IMR-90 (cell line): ENCODE measurements around the gene PIK3CA. TPM values are rescaled to one million over a fixed set of nuclear protein-coding genes. Genes with fewer than 3 reads are reported as not detected.

Experiments used
- ATAC-seq: fragments of 200-7000 bp; cut with Tn5 transposase; 2 replicates; pipeline ENCODE4 v1.9.1; 2020; ENCODE audit warnings: low read depth, mild to moderate bottlenecking, moderate library complexity
- BruUV-seq: library from RNA; stranded (reverse); fragments of 400-500 nt; replicated peaks from 2 replicates; lab custom pipeline; 2021; lab: Mats Ljungman, UMichigan
- CTCF ChIA-PET: fragments of 300-600 bp; formaldehyde crosslinking; extraction: SDS; loops from one replicate; lab custom pipeline; 2021; ENCODE audit warnings: antibody characterized with exemption; lab: Yijun Ruan, JAX
- POLR2A ChIA-PET: fragments of 300-600 bp; sonication (Branson Sonifier 250); formaldehyde crosslinking; loops from one replicate; lab custom pipeline; 2022; ENCODE audit warnings: antibody characterized with exemption; ENCODE audit not compliant: unreplicated experiment; lab: Charles Lee
- DNase-seq: peaks from one replicate; pipeline ENCODE4 v3.0.0; 2013
- H2AFZ ChIP-seq: replicated peaks from 2 replicates; pipeline ENCODE3; 2013; ENCODE audit warnings: low read length, mild to moderate bottlenecking; ENCODE audit not compliant: poor library complexity
- H2AK5ac ChIP-seq: 2 replicates; pipeline ENCODE4 v1.6.1; 2013; ENCODE audit warnings: low read depth, low read length, inconsistent platforms
- H2AK9ac ChIP-seq: replicated peaks from 2 replicates; pipeline ENCODE3; 2013; ENCODE audit warnings: mild to moderate bottlenecking, low read depth, low read length, moderate library complexity; ENCODE audit not compliant: poor library complexity
- H2BK120ac ChIP-seq: 2 replicates; pipeline ENCODE4 v1.6.1; 2013; ENCODE audit warnings: low read depth, low read length, inconsistent platforms
- H2BK15ac ChIP-seq: 3 replicates; pipeline ENCODE4 v1.6.1; 2013; ENCODE audit warnings: low read depth, low read length, inconsistent platforms
- H2BK20ac ChIP-seq: 2 replicates; pipeline ENCODE4 v1.6.1; 2013; ENCODE audit warnings: low read depth, mild to moderate bottlenecking, inconsistent platforms, low read length, moderate library complexity
- H2BK5ac ChIP-seq: 2 replicates; pipeline ENCODE4 v1.6.1; 2013; ENCODE audit warnings: mild to moderate bottlenecking, low read depth, low read length, inconsistent platforms; ENCODE audit not compliant: poor library complexity, severe bottlenecking
- H3K14ac ChIP-seq: replicated peaks from 2 replicates; pipeline ENCODE4 v1.6.1; 2013; ENCODE audit warnings: low read depth, low read length, inconsistent platforms
- H3K18ac ChIP-seq: 2 replicates; pipeline ENCODE4 v1.6.1; 2013; ENCODE audit warnings: low read depth, low read length, control low read depth
- H3K23ac ChIP-seq: 2 replicates; pipeline ENCODE4 v1.6.1; 2013; ENCODE audit warnings: low read depth, low read length, inconsistent platforms
- H3K27ac ChIP-seq: 2 replicates; pipeline ENCODE4 v1.5.1; 2013; ENCODE audit warnings: mild to moderate bottlenecking, control low read depth, low read length; ENCODE audit not compliant: insufficient read depth
- H3K27me3 ChIP-seq: 2 replicates; pipeline ENCODE4 v1.6.1; 2013; ENCODE audit warnings: low read length; ENCODE audit not compliant: control insufficient read depth, insufficient read depth
- H3K36me3 ChIP-seq: 2 replicates; pipeline ENCODE4 v1.6.1; 2013; ENCODE audit warnings: low read length, mixed read lengths; ENCODE audit not compliant: control insufficient read depth, insufficient read depth
- H3K4ac ChIP-seq: 2 replicates; pipeline ENCODE4 v1.6.1; 2013; ENCODE audit warnings: low read depth, low read length, inconsistent platforms
- H3K4me1 ChIP-seq: 2 replicates; pipeline ENCODE4 v1.6.1; 2013; ENCODE audit warnings: low read length, mixed read lengths; ENCODE audit not compliant: control insufficient read depth, insufficient read depth
- H3K4me2 ChIP-seq: 2 replicates; pipeline ENCODE4 v1.6.1; 2013; ENCODE audit warnings: low read depth, mild to moderate bottlenecking, control low read depth, low read length, moderate library complexity
- H3K4me3 ChIP-seq: 2 replicates; pipeline ENCODE4 v1.5.1; 2013; ENCODE audit warnings: low read depth, mild to moderate bottlenecking, control low read depth, low read length, moderate library complexity; ENCODE audit not compliant: insufficient read depth
- H3K56ac ChIP-seq: 2 replicates; pipeline ENCODE4 v1.6.1; 2013; ENCODE audit warnings: low read length, inconsistent platforms; ENCODE audit not compliant: insufficient read depth; ENCODE audit errors: extremely low read depth
- H3K79me1 ChIP-seq, 2 experiments: 2 replicates each; pipeline ENCODE4 v1.6.1; 2013; ENCODE audit warnings: low read length in 2 of 2, inconsistent platforms in 1 of 2, low read depth in 1 of 2
- H3K9ac ChIP-seq: 2 replicates; pipeline ENCODE4 v1.6.1; 2013; ENCODE audit warnings: low read depth, low read length, control low read depth
- H3K9me1 ChIP-seq: 2 replicates; pipeline ENCODE4 v1.6.1; 2013; ENCODE audit warnings: low read length, inconsistent platforms; ENCODE audit not compliant: insufficient read depth
- H3K9me3 ChIP-seq: 2 replicates; pipeline ENCODE4 v1.6.1; 2013; ENCODE audit warnings: low read length; ENCODE audit not compliant: control insufficient read depth, insufficient read depth
- H4K20me1 ChIP-seq: 2 replicates; pipeline ENCODE4 v1.6.1; 2013; ENCODE audit warnings: low read length, inconsistent platforms; ENCODE audit not compliant: insufficient read depth
- H4K5ac ChIP-seq: 2 replicates; pipeline ENCODE4 v1.6.1; 2013; ENCODE audit warnings: mild to moderate bottlenecking, low read depth, low read length, control low read depth
- H4K8ac ChIP-seq, 2 experiments: 2 replicates each; pipeline ENCODE4 v1.6.1; 2013; ENCODE audit warnings: low read depth in 2 of 2, low read length in 2 of 2, control low read depth in 1 of 2, inconsistent platforms in 1 of 2
- H4K91ac ChIP-seq: 2 replicates; pipeline ENCODE4 v1.6.1; 2013; ENCODE audit warnings: low read depth, low read length, inconsistent platforms; ENCODE audit not compliant: insufficient read depth
- BHLHE40 ChIP-seq: fragments of 150-350 bp; IDR thresholded peaks from 2 replicates; pipeline ENCODE4 v1.6.1; 2016; ENCODE audit warnings: mild to moderate bottlenecking, low read depth, low read length
- CEBPB ChIP-seq: IDR thresholded peaks from 2 replicates; pipeline ENCODE4 v1.6.1; 2012; ENCODE audit warnings: low read depth, low read length, improper control_type of control experiment
- CHD1 ChIP-seq: IDR thresholded peaks from 2 replicates; pipeline ENCODE4 v1.6.1; 2012; ENCODE audit warnings: low read depth, low read length, improper control_type of control experiment
- FOS ChIP-seq: fragments of 150-350 bp; IDR thresholded peaks from 2 replicates; pipeline ENCODE4 v1.6.1; 2016; ENCODE audit warnings: low read depth, low read length
- MAFK ChIP-seq: IDR thresholded peaks from 2 replicates; pipeline ENCODE4 v1.6.1; 2012; ENCODE audit warnings: low read depth, low read length, improper control_type of control experiment
- MAZ ChIP-seq: IDR thresholded peaks from 2 replicates; pipeline ENCODE4 v1.6.1; 2012; ENCODE audit warnings: low read depth, mild to moderate bottlenecking, low read length, improper control_type of control experiment, moderate library complexity, borderline replicate concordance
- MXI1 ChIP-seq: IDR thresholded peaks from 2 replicates; pipeline ENCODE4 v1.6.1; 2012; ENCODE audit warnings: low read depth, mild to moderate bottlenecking, low read length, moderate library complexity, borderline replicate concordance
- NFE2L2 ChIP-seq: fragments of 150-350 bp; IDR thresholded peaks from 2 replicates; pipeline ENCODE4 v1.6.1; 2016; ENCODE audit warnings: low read depth, mild to moderate bottlenecking, low read length
- POLR2A ChIP-seq: IDR thresholded peaks from 2 replicates; pipeline ENCODE4 v1.6.1; 2012; ENCODE audit warnings: mild to moderate bottlenecking, low read depth, low read length
- RAD21 ChIP-seq: IDR thresholded peaks from 2 replicates; pipeline ENCODE4 v1.6.1; 2012; ENCODE audit warnings: low read length, improper control_type of control experiment
- RFX5 ChIP-seq: IDR thresholded peaks from 2 replicates; pipeline ENCODE4 v1.8.0; 2012; ENCODE audit warnings: low read depth, mild to moderate bottlenecking, low read length, moderate library complexity
- SMC3 ChIP-seq: fragments of 150-350 bp; IDR thresholded peaks from 2 replicates; pipeline ENCODE4 v1.6.1; 2016; ENCODE audit warnings: low read depth, mild to moderate bottlenecking, antibody characterized with exemption, low read length, moderate library complexity
- WGBS, 2 experiments: methylation state at CpG; one replicate each; pipeline versions ENCODE4 v1.1.5 to v1.1.7; 2013; ENCODE audit warnings: missing lambda C conversion rate in 2 of 2; ENCODE audit not compliant: insufficient read length in 1 of 2; ENCODE audit errors: extremely low coverage in 2 of 2; 5-methylcytosine and 5-hydroxymethylcytosine counted together
- dilution Hi-C: fragments of 300-500 bp; cut with HindIII; formaldehyde crosslinking; loops from one replicate; pipeline ENCODE4 v1.14.3; 2018; ENCODE audit warnings: low sequenced_read_pairs; ENCODE audit not compliant: unreplicated experiment
- in situ Hi-C: fragments of 300-500 bp; cut with MboI; formaldehyde crosslinking; loops from 3 replicates; pipeline ENCODE4 v1.14.3; 2019; ENCODE audit warnings: low sequenced_read_pairs, inconsistent platforms, mixed read lengths
- intact Hi-C: fragments of 100-400 bp; cut with micrococcal nuclease; formaldehyde crosslinking; loops from 2 replicates; pipeline ENCODE4 v1.10.0; 2022
- polyA plus RNA-seq, 3 experiments: library from polyadenylated mRNA; depleted of rRNA; stranded (reverse); fragments of >200 nt; gene quantifications; 2 replicates each; pipeline ENCODE4 v1.2.3, GENCODE V29; 2012; ENCODE audit warnings: low replicate concordance in 1 of 3
- total RNA-seq: library from RNA; depleted of rRNA; stranded (reverse); fragments of >200 nt; gene quantifications from 2 replicates; pipeline ENCODE4 v1.2.3, GENCODE V29; 2012
- TF ChIP-seq, protein P1 (sequence below): fragments of 150-350 bp; IDR thresholded peaks from 2 replicates; pipeline ENCODE4 v1.6.1; 2017; ENCODE audit warnings: mild to moderate bottlenecking, antibody characterized with exemption, low read length, low read depth
- TF ChIP-seq, protein P2 (sequence below): fragments of 150-350 bp; IDR thresholded peaks from 2 replicates; pipeline ENCODE4 v1.6.1; 2016; ENCODE audit warnings: low read depth, mild to moderate bottlenecking, low read length, moderate library complexity, borderline replicate concordance
- TF ChIP-seq, protein P3 (sequence below): conservative IDR thresholded peaks from 2 replicates; pipeline ENCODE4 v1.5.1; 2012; ENCODE audit warnings: mild to moderate bottlenecking, low read depth, low read length, improper control_type of control experiment

Gene PIK3CA
- total and polyA plus RNA-seq, 2 of the 4 experiments (the other 2 are of a cell fraction), result 5.7 to 22.4 TPM

DNA sequence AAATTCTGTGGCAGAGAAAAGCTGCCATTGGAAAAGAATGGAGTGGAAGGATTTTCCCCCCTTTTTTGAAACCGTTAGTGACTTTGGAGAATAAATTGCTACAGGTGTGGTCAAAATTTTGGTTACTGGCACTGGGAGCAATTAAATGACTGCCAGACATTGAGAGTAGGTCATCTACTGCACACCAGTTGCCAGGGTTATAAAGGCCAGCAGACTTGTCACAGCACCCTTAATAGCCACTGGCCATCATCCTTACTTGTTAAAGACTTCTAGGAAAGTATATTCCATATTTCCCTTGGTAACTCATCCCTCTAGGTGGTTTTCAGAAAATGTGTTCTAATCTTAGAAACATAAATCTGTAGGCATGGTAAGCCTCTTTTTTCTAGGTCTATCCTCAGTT lies 8.0 kb downstream of the PIK3CA start:
- no CpG with 5 or more reads among the region's 1 CpG for WGBS, 2 experiments
- CTCF ChIA-PET, result no interaction called here
- Histone ChIP-seq H2AK5ac (no peak overlapping the region), H3K27ac (no peak overlapping the region), H3K9me1 (peaks cover 3% of the 10 kb centered on the region; the same call in 1 of the 2 replicates), H3K18ac (no peak overlapping the region), H4K5ac (no peak overlapping the region), H2BK5ac (no peak overlapping the region), H3K14ac (no peak overlapping the region), H2BK120ac (no peak overlapping the region), H2BK20ac (no peak overlapping the region), H3K27me3 (no peaks in the 10 kb centered on the region), H3K4ac (no peak overlapping the region), H3K9me3 (no peaks in the 10 kb centered on the region), H4K91ac (no peak overlapping the region), H2BK15ac (no peak overlapping the region), H3K4me3 (no peak overlapping the region), H3K36me3 (no peaks in the 10 kb centered on the region), H2AFZ (no peak overlapping the region), H2AK9ac (no peak overlapping the region), H3K4me1 (0 out of 2 replicates have a peak, but pooled peaks cover 1% of the 10 kb centered on the region), H4K8ac (no peak overlapping the region), H3K79me1 (peaks cover 14 to 56% of the 10 kb centered on the region in 2 experiments), H3K9ac (no peak overlapping the region), H3K4me2 (no peak overlapping the region), H3K23ac (no peak overlapping the region), H4K20me1 (peaks cover 44% of the 10 kb centered on the region; the same call in 1 of the 2 replicates), H3K56ac (no peak overlapping the region)
- POLR2A ChIA-PET, result no interaction called here
- intact Hi-C loops, result no loop called here
- BruUV-seq, result no TSS peak
- in situ Hi-C loops, result no loop called here
- DNase-seq, result no peak
- no peak for TF ChIP-seq CHD1
- no peak for TF ChIP-seq NFE2L2
- TF ChIP-seq MAZ, result no peak
- no peak for TF ChIP-seq MAFK
- no peak for TF ChIP-seq POLR2A
- no peak for TF ChIP-seq MXI1
- TF ChIP-seq BHLHE40, result no peak
- TF ChIP-seq, protein P1, sequence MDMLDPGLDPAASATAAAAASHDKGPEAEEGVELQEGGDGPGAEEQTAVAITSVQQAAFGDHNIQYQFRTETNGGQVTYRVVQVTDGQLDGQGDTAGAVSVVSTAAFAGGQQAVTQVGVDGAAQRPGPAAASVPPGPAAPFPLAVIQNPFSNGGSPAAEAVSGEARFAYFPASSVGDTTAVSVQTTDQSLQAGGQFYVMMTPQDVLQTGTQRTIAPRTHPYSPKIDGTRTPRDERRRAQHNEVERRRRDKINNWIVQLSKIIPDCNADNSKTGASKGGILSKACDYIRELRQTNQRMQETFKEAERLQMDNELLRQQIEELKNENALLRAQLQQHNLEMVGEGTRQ, result no peak
- no peak for TF ChIP-seq RFX5
- TF ChIP-seq, protein P2, sequence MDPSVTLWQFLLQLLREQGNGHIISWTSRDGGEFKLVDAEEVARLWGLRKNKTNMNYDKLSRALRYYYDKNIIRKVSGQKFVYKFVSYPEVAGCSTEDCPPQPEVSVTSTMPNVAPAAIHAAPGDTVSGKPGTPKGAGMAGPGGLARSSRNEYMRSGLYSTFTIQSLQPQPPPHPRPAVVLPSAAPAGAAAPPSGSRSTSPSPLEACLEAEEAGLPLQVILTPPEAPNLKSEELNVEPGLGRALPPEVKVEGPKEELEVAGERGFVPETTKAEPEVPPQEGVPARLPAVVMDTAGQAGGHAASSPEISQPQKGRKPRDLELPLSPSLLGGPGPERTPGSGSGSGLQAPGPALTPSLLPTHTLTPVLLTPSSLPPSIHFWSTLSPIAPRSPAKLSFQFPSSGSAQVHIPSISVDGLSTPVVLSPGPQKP, result no peak
- no peak for TF ChIP-seq SMC3
- no peak for TF ChIP-seq FOS
- TF ChIP-seq CEBPB, result no peak
- TF ChIP-seq, protein P3, sequence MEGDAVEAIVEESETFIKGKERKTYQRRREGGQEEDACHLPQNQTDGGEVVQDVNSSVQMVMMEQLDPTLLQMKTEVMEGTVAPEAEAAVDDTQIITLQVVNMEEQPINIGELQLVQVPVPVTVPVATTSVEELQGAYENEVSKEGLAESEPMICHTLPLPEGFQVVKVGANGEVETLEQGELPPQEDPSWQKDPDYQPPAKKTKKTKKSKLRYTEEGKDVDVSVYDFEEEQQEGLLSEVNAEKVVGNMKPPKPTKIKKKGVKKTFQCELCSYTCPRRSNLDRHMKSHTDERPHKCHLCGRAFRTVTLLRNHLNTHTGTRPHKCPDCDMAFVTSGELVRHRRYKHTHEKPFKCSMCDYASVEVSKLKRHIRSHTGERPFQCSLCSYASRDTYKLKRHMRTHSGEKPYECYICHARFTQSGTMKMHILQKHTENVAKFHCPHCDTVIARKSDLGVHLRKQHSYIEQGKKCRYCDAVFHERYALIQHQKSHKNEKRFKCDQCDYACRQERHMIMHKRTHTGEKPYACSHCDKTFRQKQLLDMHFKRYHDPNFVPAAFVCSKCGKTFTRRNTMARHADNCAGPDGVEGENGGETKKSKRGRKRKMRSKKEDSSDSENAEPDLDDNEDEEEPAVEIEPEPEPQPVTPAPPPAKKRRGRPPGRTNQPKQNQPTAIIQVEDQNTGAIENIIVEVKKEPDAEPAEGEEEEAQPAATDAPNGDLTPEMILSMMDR, result no peak
- TF ChIP-seq RAD21, result no peak
- no peak for ATAC-seq
- dilution Hi-C loops, result no loop called here
